ENCODE results near the gene NCK1. TPM values are rescaled to one million over a fixed set of nuclear protein-coding genes. Genes with fewer than 3 reads are reported as not detected.

NCK1 gene
- total and polyA plus RNA-seq, 9 of the 15 experiments (the other 6 are each of a cell fraction or from before 2014, with no cell fraction given), result 17.3 to 30.5 (median 25.0) TPM

DNA sequence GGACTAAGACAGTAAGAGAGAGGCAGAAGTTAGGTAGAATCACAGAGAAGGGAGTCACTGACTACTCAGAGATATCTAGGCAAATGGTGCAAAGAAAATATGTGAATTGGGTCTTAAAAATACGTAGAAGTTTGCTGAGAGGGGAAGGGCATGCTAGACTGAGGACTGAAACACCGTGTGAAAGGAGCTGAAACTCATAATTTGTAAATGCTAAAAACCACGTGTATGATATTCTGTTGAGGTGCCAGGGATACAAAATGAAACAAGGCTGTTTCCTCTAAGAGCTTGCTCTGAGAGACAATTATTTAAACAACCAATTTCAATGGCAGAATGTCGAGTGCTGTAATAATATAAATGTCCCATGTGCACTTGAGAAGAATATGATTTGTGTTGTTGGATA, 47.2 kb downstream of the NCK1 start (continued):
- TF ChIP-seq ATF4 (CRISPR knock-in tag; IDR thresholded peaks at IDR 0.05) (no peak), ZKSCAN1 (IDR thresholded peaks at IDR 0.05; ENCODE audit: low read depth, low read length) (no peak), POLR2H (tag; IDR thresholded peaks at IDR 0.05; ENCODE audit: low read depth) (no peak), BRF2 (IDR thresholded peaks at IDR 0.05; ENCODE audit: borderline replicate concordance, insufficient read depth, insufficient read length) (no peak), KAT8 (IDR thresholded peaks at IDR 0.05; ENCODE audit: low read depth) (no peak), RFX5 (IDR thresholded peaks at IDR 0.05; ENCODE audit: low read depth, low read length) (no peak)
- TF ChIP-seq, protein P1, sequence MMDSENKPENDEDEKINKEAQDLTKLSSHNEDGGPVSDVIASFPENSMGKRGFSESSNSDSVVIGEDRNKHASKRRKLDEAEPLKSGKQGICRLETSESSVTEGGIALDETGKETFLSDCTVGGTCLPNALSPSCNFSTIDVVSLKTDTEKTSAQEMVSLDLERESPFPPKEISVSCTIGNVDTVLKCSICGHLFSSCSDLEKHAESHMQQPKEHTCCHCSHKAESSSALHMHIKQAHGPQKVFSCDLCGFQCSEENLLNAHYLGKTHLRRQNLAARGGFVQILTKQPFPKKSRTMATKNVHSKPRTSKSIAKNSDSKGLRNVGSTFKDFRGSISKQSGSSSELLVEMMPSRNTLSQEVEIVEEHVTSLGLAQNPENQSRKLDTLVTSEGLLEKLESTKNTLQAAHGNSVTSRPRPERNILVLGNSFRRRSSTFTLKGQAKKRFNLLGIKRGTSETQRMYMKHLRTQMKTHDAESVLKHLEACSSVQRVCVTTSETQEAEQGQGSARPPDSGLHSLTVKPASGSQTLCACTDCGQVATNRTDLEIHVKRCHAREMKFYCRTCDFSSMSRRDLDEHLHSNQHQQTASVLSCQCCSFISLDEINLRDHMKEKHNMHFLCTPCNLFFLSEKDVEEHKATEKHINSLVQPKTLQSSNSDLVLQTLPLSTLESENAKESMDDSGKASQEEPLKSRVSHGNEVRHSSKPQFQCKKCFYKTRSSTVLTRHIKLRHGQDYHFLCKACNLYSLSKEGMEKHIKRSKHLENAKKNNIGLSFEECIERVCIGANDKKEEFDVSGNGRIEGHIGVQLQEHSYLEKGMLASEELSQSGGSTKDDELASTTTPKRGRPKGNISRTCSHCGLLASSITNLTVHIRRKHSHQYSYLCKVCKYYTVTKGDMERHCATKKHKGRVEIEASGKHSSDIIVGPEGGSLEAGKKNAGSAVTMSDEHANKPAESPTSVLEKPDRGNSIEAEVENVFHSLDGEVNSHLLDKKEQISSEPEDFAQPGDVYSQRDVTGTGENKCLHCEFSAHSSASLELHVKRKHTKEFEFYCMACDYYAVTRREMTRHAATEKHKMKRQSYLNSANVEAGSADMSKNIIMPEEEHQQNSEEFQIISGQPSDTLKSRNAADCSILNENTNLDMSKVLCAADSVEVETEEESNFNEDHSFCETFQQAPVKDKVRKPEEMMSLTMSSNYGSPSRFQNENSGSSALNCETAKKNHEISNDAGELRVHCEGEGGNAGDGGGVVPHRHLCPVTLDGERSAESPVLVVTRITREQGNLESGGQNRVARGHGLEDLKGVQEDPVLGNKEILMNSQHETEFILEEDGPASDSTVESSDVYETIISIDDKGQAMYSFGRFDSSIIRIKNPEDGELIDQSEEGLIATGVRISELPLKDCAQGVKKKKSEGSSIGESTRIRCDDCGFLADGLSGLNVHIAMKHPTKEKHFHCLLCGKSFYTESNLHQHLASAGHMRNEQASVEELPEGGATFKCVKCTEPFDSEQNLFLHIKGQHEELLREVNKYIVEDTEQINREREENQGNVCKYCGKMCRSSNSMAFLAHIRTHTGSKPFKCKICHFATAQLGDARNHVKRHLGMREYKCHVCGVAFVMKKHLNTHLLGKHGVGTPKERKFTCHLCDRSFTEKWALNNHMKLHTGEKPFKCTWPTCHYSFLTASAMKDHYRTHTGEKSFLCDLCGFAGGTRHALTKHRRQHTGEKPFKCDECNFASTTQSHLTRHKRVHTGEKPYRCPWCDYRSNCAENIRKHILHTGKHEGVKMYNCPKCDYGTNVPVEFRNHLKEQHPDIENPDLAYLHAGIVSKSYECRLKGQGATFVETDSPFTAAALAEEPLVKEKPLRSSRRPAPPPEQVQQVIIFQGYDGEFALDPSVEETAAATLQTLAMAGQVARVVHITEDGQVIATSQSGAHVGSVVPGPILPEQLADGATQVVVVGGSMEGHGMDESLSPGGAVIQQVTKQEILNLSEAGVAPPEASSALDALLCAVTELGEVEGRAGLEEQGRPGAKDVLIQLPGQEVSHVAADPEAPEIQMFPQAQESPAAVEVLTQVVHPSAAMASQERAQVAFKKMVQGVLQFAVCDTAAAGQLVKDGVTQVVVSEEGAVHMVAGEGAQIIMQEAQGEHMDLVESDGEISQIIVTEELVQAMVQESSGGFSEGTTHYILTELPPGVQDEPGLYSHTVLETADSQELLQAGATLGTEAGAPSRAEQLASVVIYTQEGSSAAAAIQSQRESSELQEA (IDR thresholded peaks at IDR 0.05; ENCODE audit: low read depth), result no peak
